AG09319 (cell line): ENCODE measurements around the gene GLIS1.

Source experiments
- DNase-seq: peaks from one replicate; pipeline ENCODE4 v3.0.0-alpha.2; 2010; ENCODE audit warnings: low read depth; ENCODE audit errors: extremely low read depth
- TF ChIP-seq, protein P1 (sequence below): IDR thresholded peaks from 2 replicates; pipeline ENCODE4 v1.5.1; 2011; ENCODE audit warnings: low read depth, mild to moderate bottlenecking, inconsistent platforms, low read length, moderate library complexity

GLIS1 gene

DNA sequence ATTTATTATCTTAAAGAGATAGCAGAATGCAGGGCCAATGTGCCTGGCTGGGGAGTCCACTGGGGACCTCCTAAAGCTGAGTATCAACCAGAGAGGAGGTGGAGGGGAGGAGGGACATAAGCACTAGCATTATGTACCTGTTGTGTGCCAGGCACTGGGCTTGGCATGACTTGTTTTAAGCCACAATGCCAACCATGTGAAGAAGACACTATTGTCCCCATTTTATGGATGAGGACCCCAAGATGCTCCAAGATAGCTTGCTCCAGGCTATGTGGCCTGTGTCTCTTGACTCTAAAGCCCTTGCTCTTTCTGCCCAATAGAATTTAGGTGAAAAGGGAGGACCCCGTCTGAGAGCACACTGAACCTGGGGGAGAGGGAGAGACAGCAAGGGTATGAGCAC, 111.3 kb downstream of the GLIS1 start:
- TF ChIP-seq, protein P1, sequence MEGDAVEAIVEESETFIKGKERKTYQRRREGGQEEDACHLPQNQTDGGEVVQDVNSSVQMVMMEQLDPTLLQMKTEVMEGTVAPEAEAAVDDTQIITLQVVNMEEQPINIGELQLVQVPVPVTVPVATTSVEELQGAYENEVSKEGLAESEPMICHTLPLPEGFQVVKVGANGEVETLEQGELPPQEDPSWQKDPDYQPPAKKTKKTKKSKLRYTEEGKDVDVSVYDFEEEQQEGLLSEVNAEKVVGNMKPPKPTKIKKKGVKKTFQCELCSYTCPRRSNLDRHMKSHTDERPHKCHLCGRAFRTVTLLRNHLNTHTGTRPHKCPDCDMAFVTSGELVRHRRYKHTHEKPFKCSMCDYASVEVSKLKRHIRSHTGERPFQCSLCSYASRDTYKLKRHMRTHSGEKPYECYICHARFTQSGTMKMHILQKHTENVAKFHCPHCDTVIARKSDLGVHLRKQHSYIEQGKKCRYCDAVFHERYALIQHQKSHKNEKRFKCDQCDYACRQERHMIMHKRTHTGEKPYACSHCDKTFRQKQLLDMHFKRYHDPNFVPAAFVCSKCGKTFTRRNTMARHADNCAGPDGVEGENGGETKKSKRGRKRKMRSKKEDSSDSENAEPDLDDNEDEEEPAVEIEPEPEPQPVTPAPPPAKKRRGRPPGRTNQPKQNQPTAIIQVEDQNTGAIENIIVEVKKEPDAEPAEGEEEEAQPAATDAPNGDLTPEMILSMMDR = no peak
- no peak for DNase-seq

DNA sequence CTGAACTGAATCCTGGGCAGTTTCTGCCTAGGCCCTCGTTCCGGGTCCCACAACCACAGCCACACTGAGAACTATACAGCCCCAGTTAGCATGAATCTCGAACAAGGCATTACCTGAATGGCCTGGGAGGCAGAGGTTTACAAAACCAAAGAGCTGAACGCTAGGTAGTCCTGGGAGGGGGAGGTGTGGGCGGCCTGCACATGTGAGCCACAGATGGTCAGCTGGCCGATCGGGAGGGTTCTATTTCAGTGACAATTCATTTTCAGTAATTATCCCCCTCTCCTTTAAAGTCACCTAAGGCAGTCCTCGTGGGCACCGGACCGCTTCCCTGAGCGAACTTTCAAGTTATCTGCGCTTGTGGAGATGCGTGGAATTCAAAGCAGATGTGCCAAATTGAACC, 111.9 kb downstream of the GLIS1 start:
- TF ChIP-seq, protein P1 = no peak
- no peak for DNase-seq

DNA sequence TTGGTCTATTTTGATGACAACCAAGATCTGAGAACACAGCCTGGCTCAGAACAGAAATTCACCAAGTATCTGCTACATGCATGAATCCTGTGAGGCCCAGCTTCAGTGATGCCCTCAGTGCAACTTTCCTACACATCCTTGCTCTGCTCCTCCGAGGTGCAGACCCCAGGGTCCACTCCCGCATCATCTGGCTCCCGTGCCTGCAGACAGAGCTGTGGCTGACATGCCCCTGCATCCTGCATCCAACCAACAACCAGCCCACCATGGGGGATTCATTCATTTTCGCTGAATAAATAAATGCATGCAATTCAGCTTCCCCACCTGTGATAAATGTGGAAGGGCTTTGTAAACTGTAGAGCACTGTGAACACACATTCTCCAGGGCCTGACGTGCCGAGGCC, 112.3 kb downstream of the GLIS1 start:
- no peak for DNase-seq
- TF ChIP-seq, protein P1 = no peak

DNA sequence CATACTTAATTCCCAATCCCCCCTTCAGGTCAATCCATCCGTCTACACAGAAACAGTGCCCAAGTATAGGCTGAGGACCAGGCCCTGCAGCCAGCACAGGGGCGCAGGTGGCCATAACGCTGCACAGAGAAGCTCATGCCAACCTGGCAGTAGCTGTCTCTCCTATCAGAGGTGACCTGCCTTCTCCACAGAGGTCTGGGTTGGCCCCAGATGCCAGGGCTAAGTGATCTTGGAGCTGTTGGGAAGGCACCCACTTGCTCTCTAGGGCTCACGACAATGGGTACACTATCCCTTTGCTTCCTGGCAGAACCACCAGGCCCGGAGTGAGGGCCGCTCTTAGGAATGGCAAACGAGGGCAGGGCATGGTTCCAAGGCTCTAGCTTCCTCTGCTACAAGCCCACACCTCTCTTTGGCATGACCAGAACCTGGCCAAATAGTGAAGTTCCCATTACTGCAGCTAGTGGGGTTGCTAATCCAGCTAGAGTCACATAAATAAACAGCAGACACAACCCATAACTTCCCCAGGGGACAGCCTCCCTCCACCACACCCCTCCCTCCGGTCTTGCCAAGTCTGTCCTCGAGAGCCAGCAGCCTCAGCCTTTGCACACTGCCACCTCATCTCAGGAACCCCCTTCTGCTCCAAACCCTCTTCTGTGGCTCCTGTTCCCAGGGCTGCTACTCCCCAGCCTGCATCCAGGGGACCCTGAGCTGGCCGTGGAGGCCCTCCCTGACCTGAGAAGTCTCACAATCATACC, 113.0 kb downstream of the GLIS1 start:
- no peak for DNase-seq
- TF ChIP-seq, protein P1 = no peak

DNA sequence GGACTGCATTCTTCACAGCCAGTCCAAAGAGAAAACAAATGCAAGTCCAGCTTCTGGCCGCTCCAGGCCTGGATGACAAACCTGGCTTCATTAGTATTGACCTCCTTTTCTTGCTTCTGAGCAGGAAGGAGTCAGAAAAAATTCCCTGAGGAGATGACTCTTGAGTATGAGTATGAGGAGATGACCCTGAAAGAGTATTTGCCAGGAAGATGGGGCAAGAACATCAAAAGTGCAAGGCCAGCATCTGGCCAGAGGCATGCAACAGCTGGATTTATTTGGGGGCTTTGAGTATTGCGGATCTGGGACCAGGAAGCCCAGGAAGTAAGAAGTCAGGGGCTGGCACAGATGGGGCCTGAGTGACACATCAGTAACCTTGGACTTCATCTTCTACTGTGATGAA, 113.9 kb downstream of the GLIS1 start:
- TF ChIP-seq, protein P1 = no peak
- DNase-seq = peak; percentile 24

DNA sequence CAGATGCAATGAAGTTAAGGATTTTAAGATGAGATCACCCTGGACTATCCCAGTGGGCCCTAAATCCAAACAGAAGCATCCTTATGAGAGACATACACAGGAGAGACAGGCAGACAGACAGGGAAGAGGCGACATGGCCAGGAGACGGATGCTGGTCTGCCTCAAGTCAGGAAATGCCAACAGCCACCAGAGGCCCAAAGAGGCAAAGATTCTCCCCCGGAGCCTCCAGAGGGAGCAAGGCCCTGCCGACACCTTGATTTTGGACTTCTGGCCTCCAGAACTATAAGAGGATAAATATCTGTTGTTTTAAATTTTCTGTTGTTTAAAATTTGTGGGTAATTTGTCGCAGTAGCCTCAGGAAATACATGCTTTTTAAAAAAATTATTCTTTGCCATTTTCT, 116.4 kb downstream of the GLIS1 start:
- TF ChIP-seq, protein P1 = no peak
- no peak for DNase-seq

DNA sequence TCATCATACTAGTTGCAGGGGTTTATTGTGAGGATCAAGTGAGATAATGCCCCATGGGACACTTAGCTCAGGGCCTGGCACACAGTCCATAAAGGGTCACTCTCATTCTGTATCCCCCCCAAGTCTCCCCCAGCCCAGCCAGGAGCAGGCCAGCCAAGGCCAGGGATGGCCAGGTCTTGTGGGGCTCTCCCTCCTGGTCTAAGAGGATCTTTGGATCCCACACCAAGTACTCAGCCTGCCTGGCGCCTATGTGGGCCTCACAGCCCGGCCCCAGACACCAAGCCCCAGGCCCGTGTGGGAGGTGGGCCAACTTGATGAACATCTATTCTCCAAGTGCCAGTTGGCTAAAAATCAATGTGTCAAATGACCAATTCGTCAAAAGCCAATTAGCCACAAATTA, 117.8 kb downstream of the GLIS1 start:
- TF ChIP-seq, protein P1 = no peak
- no peak for DNase-seq
